PC-3 (cell line): ENCODE results near the gene SNRNP25. TPM values are rescaled to one million over a fixed set of nuclear protein-coding genes. Genes with fewer than 3 reads are reported as not detected.

Experiments used
- ATAC-seq: fragments of 200-7000 bp; cut with Tn5 transposase; 2 replicates; pipeline ENCODE4 v1.9.1; 2020; ENCODE audit warnings: mild to moderate bottlenecking, moderate library complexity
- BruUV-seq: library from RNA; stranded (reverse); fragments of 400-500 nt; replicated peaks from 2 replicates; lab custom pipeline; 2021; lab: Mats Ljungman, UMichigan
- CTCF ChIA-PET: fragments of 300-600 bp; sonication (Branson Sonifier 250); formaldehyde crosslinking; loops from one replicate; lab custom pipeline; 2022; ENCODE audit warnings: antibody characterized with exemption; lab: Charles Lee
- POLR2A ChIA-PET: fragments of 300-600 bp; sonication (Branson Sonifier 250); formaldehyde crosslinking; loops from one replicate; lab custom pipeline; 2022; ENCODE audit warnings: antibody characterized with exemption; ENCODE audit not compliant: unreplicated experiment; lab: Charles Lee
- DNase-seq: peaks from one replicate; pipeline ENCODE4 v3.0.0-alpha.2; 2015
- H2AFZ ChIP-seq: fragments of 300-600 bp; sonication (generic); 2 replicates; pipeline ENCODE4 v1.6.0; 2016; ENCODE audit warnings: antibody characterized with exemption, low read length
- H3F3A ChIP-seq: fragments of 300-600 bp; sonication (generic); one replicate; pipeline ENCODE4 v1.6.0; 2017; ENCODE audit warnings: antibody characterized with exemption, low read length, control low read depth, mild to moderate bottlenecking; ENCODE audit not compliant: unreplicated experiment
- H3K27ac ChIP-seq: fragments of 300-600 bp; sonication (generic); 2 replicates; pipeline ENCODE4 v1.5.1; 2016; ENCODE audit warnings: mild to moderate bottlenecking, low read length
- H3K27me3 ChIP-seq: fragments of 300-600 bp; sonication (generic); 2 replicates; pipeline ENCODE4 v1.6.1; 2016; ENCODE audit warnings: low read length, mixed read lengths
- H3K36me3 ChIP-seq: fragments of 300-600 bp; sonication (generic); 2 replicates; pipeline ENCODE4 v1.6.1; 2016; ENCODE audit warnings: low read depth, mixed run types, low read length, mixed read lengths
- H3K4me1 ChIP-seq: fragments of 300-600 bp; sonication (generic); 2 replicates; pipeline ENCODE4 v1.5.1; 2016; ENCODE audit warnings: low read length; ENCODE audit not compliant: insufficient read depth
- H3K4me2 ChIP-seq: fragments of 300-600 bp; sonication (generic); 2 replicates; pipeline ENCODE4 v1.6.0; 2016; ENCODE audit warnings: low read length
- H3K4me3 ChIP-seq: fragments of 300-600 bp; sonication (generic); 2 replicates; pipeline ENCODE4 v1.5.1; 2016; ENCODE audit warnings: mild to moderate bottlenecking, low read length, mixed read lengths
- H3K79me2 ChIP-seq: fragments of 300-600 bp; sonication (generic); 2 replicates; pipeline ENCODE4 v1.6.1; 2017; ENCODE audit warnings: low read length, mixed read lengths
- H3K9ac ChIP-seq: fragments of 300-600 bp; sonication (generic); 2 replicates; pipeline ENCODE4 v1.6.0; 2016; ENCODE audit warnings: mild to moderate bottlenecking, low read length
- H3K9me2 ChIP-seq: fragments of 300-600 bp; sonication (generic); replicated peaks from 2 replicates; pipeline ENCODE4 v1.6.1; 2016; ENCODE audit warnings: mixed run types, low read length, mixed read lengths
- H3K9me3 ChIP-seq: fragments of 300-600 bp; sonication (generic); 2 replicates; pipeline ENCODE4 v1.6.1; 2016; ENCODE audit warnings: low read length, mixed read lengths
- H4K20me1 ChIP-seq: fragments of 300-600 bp; sonication (generic); 2 replicates; pipeline ENCODE4 v1.6.1; 2016; ENCODE audit warnings: low read length, mixed read lengths
- EZH2 ChIP-seq: fragments of 300-600 bp; sonication (generic); IDR thresholded peaks from one replicate; pipeline ENCODE4 v1.6.1; 2017; ENCODE audit warnings: antibody characterized with exemption, mild to moderate bottlenecking, low read length; ENCODE audit not compliant: unreplicated experiment
- EZH2phosphoT487 ChIP-seq: fragments of 300-600 bp; sonication (generic); IDR thresholded peaks from 2 replicates; pipeline ENCODE4 v1.6.1; 2018; ENCODE audit warnings: mild to moderate bottlenecking, antibody characterized with exemption, low read length, borderline replicate concordance
- intact Hi-C: fragments of 100-400 bp; cut with micrococcal nuclease; formaldehyde crosslinking; loops from 2 replicates; pipeline ENCODE4 v1.9.0; 2023
- total RNA-seq: library from RNA; depleted of rRNA; stranded (reverse); fragments of >200 nt; gene quantifications from 2 replicates; pipeline ENCODE4 v1.2.3, GENCODE V29; 2014
- TF ChIP-seq, protein P1 (sequence below): fragments of 300-600 bp; sonication (generic); conservative IDR thresholded peaks from 2 replicates; pipeline ENCODE4 v1.5.1; 2017; ENCODE audit warnings: antibody characterized with exemption, low read depth, mild to moderate bottlenecking, low read length

SNRNP25 gene
- total RNA-seq, 1 experiment from 2014 or later, result 45.8 TPM

DNA sequence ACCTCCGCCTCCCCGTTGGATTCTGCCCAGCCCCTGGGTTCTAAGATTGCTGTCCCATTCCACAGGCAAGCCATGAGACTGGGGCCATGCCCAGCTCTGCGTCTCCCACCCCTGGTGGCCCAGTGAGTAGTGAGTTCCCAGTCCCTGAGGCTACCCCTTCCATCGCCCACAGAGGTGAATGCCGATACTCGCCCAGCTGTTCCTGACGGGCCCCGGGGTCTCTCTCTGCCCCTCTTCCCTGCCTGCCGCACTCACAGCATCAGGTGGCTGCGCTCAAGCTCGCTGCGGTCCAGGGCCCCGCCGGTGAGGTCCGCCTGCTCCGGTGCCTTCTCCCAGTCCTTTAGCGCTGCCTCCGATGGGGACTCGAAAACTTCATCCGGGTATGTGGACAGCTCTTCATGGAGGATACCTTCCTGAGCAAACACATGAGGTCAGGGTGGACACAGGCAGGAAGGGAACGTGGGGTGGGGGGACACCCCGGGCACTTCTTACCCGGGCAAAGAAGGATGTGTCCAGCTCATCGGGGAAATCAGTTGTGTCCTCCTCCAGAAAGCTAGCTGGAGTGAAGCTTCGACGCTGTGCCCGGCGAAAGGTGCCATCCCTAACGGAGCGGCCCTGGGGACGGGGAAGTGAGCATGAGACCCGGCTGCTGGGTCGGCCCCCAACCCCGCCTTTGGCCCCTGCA lies 8.8 kb downstream of the SNRNP25 start:
- no peaks in the 10 kb centered on the region for H3K9me2 ChIP-seq
- no peak overlapping the region for H3K4me2 ChIP-seq
- no peaks in the 10 kb centered on the region for H3K9me3 ChIP-seq
- H4K20me1 ChIP-seq, result no peaks in the 10 kb centered on the region
- no TSS peak for BruUV-seq
- H3K4me3 ChIP-seq, result no peak overlapping the region
- intact Hi-C loops, result no loop called here
- CTCF ChIA-PET, result no interaction called here
- POLR2A ChIA-PET, result no interaction called here
- H3F3A ChIP-seq, result no peaks in the 10 kb centered on the region
- no peaks in the 10 kb centered on the region for H3K27me3 ChIP-seq
- no peaks in the 10 kb centered on the region for H3K79me2 ChIP-seq
- ATAC-seq, result no peak
- TF ChIP-seq EZH2phosphoT487 (no peak), EZH2 (no peak)
- TF ChIP-seq, protein P1, sequence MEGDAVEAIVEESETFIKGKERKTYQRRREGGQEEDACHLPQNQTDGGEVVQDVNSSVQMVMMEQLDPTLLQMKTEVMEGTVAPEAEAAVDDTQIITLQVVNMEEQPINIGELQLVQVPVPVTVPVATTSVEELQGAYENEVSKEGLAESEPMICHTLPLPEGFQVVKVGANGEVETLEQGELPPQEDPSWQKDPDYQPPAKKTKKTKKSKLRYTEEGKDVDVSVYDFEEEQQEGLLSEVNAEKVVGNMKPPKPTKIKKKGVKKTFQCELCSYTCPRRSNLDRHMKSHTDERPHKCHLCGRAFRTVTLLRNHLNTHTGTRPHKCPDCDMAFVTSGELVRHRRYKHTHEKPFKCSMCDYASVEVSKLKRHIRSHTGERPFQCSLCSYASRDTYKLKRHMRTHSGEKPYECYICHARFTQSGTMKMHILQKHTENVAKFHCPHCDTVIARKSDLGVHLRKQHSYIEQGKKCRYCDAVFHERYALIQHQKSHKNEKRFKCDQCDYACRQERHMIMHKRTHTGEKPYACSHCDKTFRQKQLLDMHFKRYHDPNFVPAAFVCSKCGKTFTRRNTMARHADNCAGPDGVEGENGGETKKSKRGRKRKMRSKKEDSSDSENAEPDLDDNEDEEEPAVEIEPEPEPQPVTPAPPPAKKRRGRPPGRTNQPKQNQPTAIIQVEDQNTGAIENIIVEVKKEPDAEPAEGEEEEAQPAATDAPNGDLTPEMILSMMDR, result no peak
- DNase-seq, result no peak
- peaks cover 4% of the 10 kb centered on the region; the same call in 1 of the 2 replicates for H3K4me1 ChIP-seq
- no peaks in the 10 kb centered on the region for H3K36me3 ChIP-seq
- H2AFZ ChIP-seq, result no peak overlapping the region
- no peak overlapping the region for H3K9ac ChIP-seq
- H3K27ac ChIP-seq, result no peak overlapping the region

DNA sequence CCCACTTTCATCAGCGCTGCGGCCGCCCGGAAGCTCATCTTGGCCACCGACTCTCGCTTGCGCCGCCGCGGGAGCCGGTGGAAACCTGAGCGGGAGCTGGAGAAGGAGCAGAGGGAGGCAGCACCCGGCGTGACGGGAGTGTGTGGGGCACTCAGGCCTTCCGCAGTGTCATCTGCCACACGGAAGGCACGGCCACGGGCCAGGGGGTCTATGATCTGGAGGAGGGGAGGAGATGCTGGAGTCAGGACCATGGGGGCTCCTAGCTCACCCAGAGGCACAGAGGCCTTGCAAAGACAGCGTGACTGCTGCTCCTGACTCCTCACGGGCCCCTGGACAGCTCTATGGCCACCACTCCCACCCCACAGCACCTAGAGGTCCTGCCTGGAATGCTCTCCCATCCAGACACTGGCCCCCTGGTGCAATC lies 9.4 kb downstream of the SNRNP25 start:
- TF ChIP-seq, protein P1, result no peak
- TF ChIP-seq EZH2phosphoT487 (no peak), EZH2 (no peak)
- no peaks in the 10 kb centered on the region for H3K9me3 ChIP-seq
- no peaks in the 10 kb centered on the region for H3K27me3 ChIP-seq
- H3K9me2 ChIP-seq, result no peaks in the 10 kb centered on the region
- no peak overlapping the region for H3K4me3 ChIP-seq
- no peak overlapping the region for H3K9ac ChIP-seq
- peaks cover 4% of the 10 kb centered on the region; the same call in 1 of the 2 replicates for H3K4me1 ChIP-seq
- no peak for ATAC-seq
- H3K36me3 ChIP-seq, result no peaks in the 10 kb centered on the region
- ChIA-PET POLR2A (no interaction called here), CTCF (no interaction called here)
- no TSS peak for BruUV-seq
- no peaks in the 10 kb centered on the region for H3K79me2 ChIP-seq
- H3K4me2 ChIP-seq, result no peak overlapping the region
- H3F3A ChIP-seq, result no peaks in the 10 kb centered on the region
- no peak for DNase-seq
- H4K20me1 ChIP-seq, result no peaks in the 10 kb centered on the region
- H3K27ac ChIP-seq, result no peak overlapping the region
- no peak overlapping the region for H2AFZ ChIP-seq
- intact Hi-C loops, result no loop called here

DNA sequence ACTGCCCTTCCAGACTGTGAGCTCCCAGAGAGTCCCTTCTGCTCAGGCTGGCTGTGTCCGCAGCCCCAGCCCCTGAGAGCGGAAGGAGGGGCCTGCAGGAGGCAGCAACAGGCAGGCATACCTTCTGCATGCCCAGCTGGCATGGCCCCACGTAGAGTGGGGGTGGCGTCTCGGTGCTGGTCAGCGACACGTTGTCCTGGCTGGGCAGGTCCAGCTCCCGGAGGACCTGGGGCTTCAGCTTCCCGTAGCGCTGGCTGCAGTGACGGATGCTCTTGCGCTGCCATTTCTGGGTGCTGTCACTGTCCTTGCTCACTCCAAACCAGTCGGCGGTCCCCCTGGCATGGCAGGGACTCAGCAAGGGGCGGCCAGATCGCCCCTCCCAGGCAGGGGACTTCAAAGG lies 9.8 kb downstream of the SNRNP25 start:
- no peak for DNase-seq
- CTCF ChIA-PET, result no interaction called here
- Histone ChIP-seq H3K4me2 (no peak overlapping the region), H3K9me2 (no peaks in the 10 kb centered on the region), H3K9ac (no peak overlapping the region), H3F3A (no peaks in the 10 kb centered on the region), H3K27me3 (no peaks in the 10 kb centered on the region), H3K9me3 (no peaks in the 10 kb centered on the region), H3K4me1 (peaks cover 4% of the 10 kb centered on the region; the same call in 1 of the 2 replicates), H3K4me3 (no peak overlapping the region), H3K79me2 (no peaks in the 10 kb centered on the region), H4K20me1 (no peaks in the 10 kb centered on the region), H3K27ac (no peak overlapping the region), H2AFZ (no peak overlapping the region), H3K36me3 (no peaks in the 10 kb centered on the region)
- POLR2A ChIA-PET, result no interaction called here
- no TSS peak for BruUV-seq
- intact Hi-C loops, result no loop called here
- TF ChIP-seq, protein P1, result no peak
- no peak for TF ChIP-seq EZH2
- TF ChIP-seq EZH2phosphoT487, result no peak
- no peak for ATAC-seq
